Vagina (tissue), 2 donors: ENCODE results near the gene HNRNPAB. TPM values are rescaled to one million over a fixed set of nuclear protein-coding genes. Genes with fewer than 3 reads are reported as not detected.
"Not testable (repeated sequence)": the region's sequence is repeated elsewhere in the genome, so short reads cannot be mapped to it uniquely, and the experiment has no call there.

ENCODE experiments used
- DNase-seq, 2 donors: peaks; one replicate each; pipeline ENCODE4 v3.0.0-alpha.2; 2017; ENCODE audit errors: extremely low spot score in 2 of 2
- H3K27ac ChIP-seq: fragments of 200-600 bp; sonication (generic); one replicate; pipeline ENCODE4 v1.5.1; 2019
- H3K27me3 ChIP-seq: fragments of 200-600 bp; sonication (generic); one replicate; pipeline ENCODE4 v1.5.1; 2019
- H3K36me3 ChIP-seq, 2 donors: fragments of 200-600 bp; sonication (generic); one replicate each; pipeline ENCODE4 v1.5.1; 2017 to 2019
- H3K4me1 ChIP-seq: fragments of 200-600 bp; sonication (generic); one replicate; pipeline ENCODE4 v1.5.1; 2019
- H3K4me3 ChIP-seq, 2 donors: fragments of 200-600 bp; sonication (generic); 1 replicate in 1 of 2; 2 replicates in 1 of 2; pipeline ENCODE4 v1.5.1; 2016 to 2019
- H3K9me3 ChIP-seq: fragments of 200-600 bp; sonication (generic); one replicate; pipeline ENCODE4 v1.5.1; 2019
- POLR2A ChIP-seq, 2 donors: fragments of 450-650 bp; IDR thresholded peaks; one replicate each; pipeline ENCODE4 v1.6.1; 2017; ENCODE audit warnings: antibody characterized with exemption in 2 of 2, mild to moderate bottlenecking in 2 of 2, moderate library complexity in 2 of 2
- POLR2AphosphoS5 ChIP-seq, 2 donors: sonication (generic); formaldehyde crosslinking; IDR thresholded peaks; one replicate each; pipeline ENCODE4 v1.9.0; 2017; ENCODE audit warnings: antibody characterized with exemption in 2 of 2, mild to moderate bottlenecking in 2 of 2, low read depth in 1 of 2; ENCODE audit not compliant: insufficient read depth in 1 of 2
- intact Hi-C: fragments of 100-400 bp; cut with DNase I; formaldehyde crosslinking; loops from one replicate; pipeline ENCODE4 v1.15.1; 2023
- total RNA-seq: library from RNA; depleted of rRNA; stranded (reverse); fragments of >200 nt; gene quantifications from one replicate; pipeline ENCODE4 v1.2.3, GENCODE V29; 2016
- TF ChIP-seq, protein P1 (sequence below), 3 experiments: fragments of 450-650 bp in 2 of 3; fragments of 200-600 bp in 1 of 3; sonication (generic) in 1 of 3; IDR thresholded peaks; one replicate each; pipeline ENCODE4 v1.5.1; 2017 to 2019; ENCODE audit warnings: antibody characterized with exemption in 3 of 3, mild to moderate bottlenecking in 2 of 3, moderate library complexity in 2 of 3

HNRNPAB gene
- total RNA-seq, 1 donor from 2014 or later, result 92.6 TPM

DNA sequence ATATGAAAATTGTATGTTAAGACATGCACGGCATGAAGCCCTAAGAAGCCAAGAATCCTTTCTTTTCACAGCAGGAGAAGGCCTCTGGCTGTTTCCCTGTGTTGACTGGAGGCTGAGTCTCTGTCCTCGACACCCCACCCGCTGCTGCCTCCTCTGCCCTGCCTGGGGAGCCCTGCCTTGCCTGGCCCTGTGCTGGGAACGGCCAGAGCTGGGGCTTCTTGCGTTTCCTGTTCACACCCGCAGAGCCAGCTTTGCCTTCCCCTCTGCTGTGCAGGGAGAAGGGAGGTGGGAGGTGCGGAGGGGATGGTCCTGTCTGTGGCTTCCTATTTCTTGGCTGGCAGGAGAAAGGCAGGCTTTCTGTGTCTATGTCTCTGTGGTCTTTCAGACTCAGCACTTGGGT is 10.3 kb upstream of the HNRNPAB start:
- H3K9me3 ChIP-seq, result no peaks in the 10 kb centered on the region
- no peaks in the 10 kb centered on the region for H3K36me3 ChIP-seq
- H3K4me1 ChIP-seq, result no peaks in the 10 kb centered on the region
- intact Hi-C loops, result no loop called here
- H3K27ac ChIP-seq, result no peak overlapping the region
- DNase-seq, result no peak
- no peak for TF ChIP-seq POLR2A (IDR thresholded peaks at IDR 0.05)
- TF ChIP-seq POLR2AphosphoS5 (IDR thresholded peaks at IDR 0.05; ENCODE audit: insufficient read depth in 1 of 2, low read depth in 1 of 2), result no peak
- TF ChIP-seq, protein P1, sequence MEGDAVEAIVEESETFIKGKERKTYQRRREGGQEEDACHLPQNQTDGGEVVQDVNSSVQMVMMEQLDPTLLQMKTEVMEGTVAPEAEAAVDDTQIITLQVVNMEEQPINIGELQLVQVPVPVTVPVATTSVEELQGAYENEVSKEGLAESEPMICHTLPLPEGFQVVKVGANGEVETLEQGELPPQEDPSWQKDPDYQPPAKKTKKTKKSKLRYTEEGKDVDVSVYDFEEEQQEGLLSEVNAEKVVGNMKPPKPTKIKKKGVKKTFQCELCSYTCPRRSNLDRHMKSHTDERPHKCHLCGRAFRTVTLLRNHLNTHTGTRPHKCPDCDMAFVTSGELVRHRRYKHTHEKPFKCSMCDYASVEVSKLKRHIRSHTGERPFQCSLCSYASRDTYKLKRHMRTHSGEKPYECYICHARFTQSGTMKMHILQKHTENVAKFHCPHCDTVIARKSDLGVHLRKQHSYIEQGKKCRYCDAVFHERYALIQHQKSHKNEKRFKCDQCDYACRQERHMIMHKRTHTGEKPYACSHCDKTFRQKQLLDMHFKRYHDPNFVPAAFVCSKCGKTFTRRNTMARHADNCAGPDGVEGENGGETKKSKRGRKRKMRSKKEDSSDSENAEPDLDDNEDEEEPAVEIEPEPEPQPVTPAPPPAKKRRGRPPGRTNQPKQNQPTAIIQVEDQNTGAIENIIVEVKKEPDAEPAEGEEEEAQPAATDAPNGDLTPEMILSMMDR (IDR thresholded peaks at IDR 0.05), result no peak
- H3K27me3 ChIP-seq, result no peaks in the 10 kb centered on the region
- no peak overlapping the region for H3K4me3 ChIP-seq

- Histone ChIP-seq H3K4me3 (no peak overlapping the region), H3K4me1 (peaks cover 8% of the 10 kb centered on the region), H3K36me3 (no peaks in the 10 kb centered on the region), H3K27me3 (no peaks in the 10 kb centered on the region), H3K27ac (no peak overlapping the region), H3K9me3 (no peaks in the 10 kb centered on the region)
- intact Hi-C loops, result no loop called here
- no peak for DNase-seq
- TF ChIP-seq, protein P1 (IDR thresholded peaks at IDR 0.05), result no peak
- TF ChIP-seq POLR2A (IDR thresholded peaks at IDR 0.05) (no peak), POLR2AphosphoS5 (IDR thresholded peaks at IDR 0.05; ENCODE audit: insufficient read depth in 1 of 2, low read depth in 1 of 2) (no peak)
These were observed 8.0 kb upstream of the HNRNPAB start for GRCh38 chr5:178196281-178196812.

GRCh38 chr5:178196986-178197385 is 7.3 kb upstream of the HNRNPAB start:
- H3K27ac ChIP-seq, result no peak overlapping the region
- no peak for DNase-seq
- H3K27me3 ChIP-seq, result no peaks in the 10 kb centered on the region
- intact Hi-C loops, result no loop called here
- no peak overlapping the region for H3K4me3 ChIP-seq
- H3K36me3 ChIP-seq, result no peaks in the 10 kb centered on the region
- no peaks in the 10 kb centered on the region for H3K9me3 ChIP-seq
- H3K4me1 ChIP-seq, result peaks cover 8% of the 10 kb centered on the region
- TF ChIP-seq POLR2A (IDR thresholded peaks at IDR 0.05), result no peak
- no peak for TF ChIP-seq POLR2AphosphoS5 (IDR thresholded peaks at IDR 0.05; ENCODE audit: insufficient read depth in 1 of 2, low read depth in 1 of 2)
- TF ChIP-seq, protein P1 (IDR thresholded peaks at IDR 0.05), result no peak

DNA sequence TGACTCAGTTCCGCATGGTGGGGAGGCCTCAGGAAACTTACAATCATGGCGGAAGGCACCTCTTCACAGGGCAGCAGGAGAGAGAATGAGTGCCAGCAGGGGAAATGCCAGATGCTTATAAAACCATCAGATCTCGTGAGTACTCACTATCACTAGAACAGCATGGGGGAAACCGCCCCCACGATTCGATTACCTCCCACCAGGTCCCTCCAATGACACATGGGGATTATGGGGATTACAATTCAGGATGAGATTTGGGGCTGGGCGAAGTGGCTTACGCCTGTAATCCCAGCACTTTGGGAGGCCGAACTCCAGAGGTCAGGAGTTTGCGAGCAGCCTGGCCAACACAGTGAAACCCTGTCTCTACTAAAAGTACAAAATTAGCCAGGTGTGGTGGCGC is 6.2 kb upstream of the HNRNPAB start:
- H3K27ac ChIP-seq, H3K4me3 ChIP-seq, intact Hi-C loops, DNase-seq, H3K9me3 ChIP-seq, H3K36me3 ChIP-seq, H3K27me3 ChIP-seq, H3K4me1 ChIP-seq: not testable (repeated sequence)

GRCh38 chr5:178198706-178199105 is 5.6 kb upstream of the HNRNPAB start:
- no peak overlapping the region for H3K27ac ChIP-seq
- no peak overlapping the region for H3K4me3 ChIP-seq
- peak in 1 of 2 donors; percentile 74 for DNase-seq
- H3K9me3 ChIP-seq, result no peaks in the 10 kb centered on the region
- H3K27me3 ChIP-seq, result no peaks in the 10 kb centered on the region
- H3K36me3 ChIP-seq, result no peaks in the 10 kb centered on the region
- TF ChIP-seq POLR2A (IDR thresholded peaks at IDR 0.05) (no peak), POLR2AphosphoS5 (IDR thresholded peaks at IDR 0.05; ENCODE audit: insufficient read depth in 1 of 2, low read depth in 1 of 2) (no peak)
- TF ChIP-seq, protein P1 (IDR thresholded peaks at IDR 0.05), result no peak
- peaks cover 10% of the 10 kb centered on the region for H3K4me1 ChIP-seq
- intact Hi-C loops, result no loop called here
